ENCODE data around the gene TMEM145.

The TMEM145 gene

GRCh38 chr19:42350417-42350816 lies 37.3 kb downstream of the TMEM145 start:
- no peak overlapping the region for H3K4me3 ChIP-seq (ENCODE audit: low read depth, low read length)
- no peaks in the 10 kb centered on the region for H3K27me3 ChIP-seq (ENCODE audit: insufficient read depth, low read depth, severe bottlenecking)
- H3K9me3 ChIP-seq (ENCODE audit: severe bottlenecking) = no peaks in the 10 kb centered on the region
- TF ChIP-seq, protein P1, sequence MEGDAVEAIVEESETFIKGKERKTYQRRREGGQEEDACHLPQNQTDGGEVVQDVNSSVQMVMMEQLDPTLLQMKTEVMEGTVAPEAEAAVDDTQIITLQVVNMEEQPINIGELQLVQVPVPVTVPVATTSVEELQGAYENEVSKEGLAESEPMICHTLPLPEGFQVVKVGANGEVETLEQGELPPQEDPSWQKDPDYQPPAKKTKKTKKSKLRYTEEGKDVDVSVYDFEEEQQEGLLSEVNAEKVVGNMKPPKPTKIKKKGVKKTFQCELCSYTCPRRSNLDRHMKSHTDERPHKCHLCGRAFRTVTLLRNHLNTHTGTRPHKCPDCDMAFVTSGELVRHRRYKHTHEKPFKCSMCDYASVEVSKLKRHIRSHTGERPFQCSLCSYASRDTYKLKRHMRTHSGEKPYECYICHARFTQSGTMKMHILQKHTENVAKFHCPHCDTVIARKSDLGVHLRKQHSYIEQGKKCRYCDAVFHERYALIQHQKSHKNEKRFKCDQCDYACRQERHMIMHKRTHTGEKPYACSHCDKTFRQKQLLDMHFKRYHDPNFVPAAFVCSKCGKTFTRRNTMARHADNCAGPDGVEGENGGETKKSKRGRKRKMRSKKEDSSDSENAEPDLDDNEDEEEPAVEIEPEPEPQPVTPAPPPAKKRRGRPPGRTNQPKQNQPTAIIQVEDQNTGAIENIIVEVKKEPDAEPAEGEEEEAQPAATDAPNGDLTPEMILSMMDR (IDR thresholded peaks at IDR 0.05; ENCODE audit: low read depth, low read length) = no peak
- peaks cover 6% of the 10 kb centered on the region for H3K36me3 ChIP-seq
- DNase-seq = no peak
- no peak overlapping the region for H3K27ac ChIP-seq

- no peak overlapping the region for H3K27ac ChIP-seq
- DNase-seq = no peak
- H3K27me3 ChIP-seq (ENCODE audit: insufficient read depth, low read depth, severe bottlenecking) = no peaks in the 10 kb centered on the region
- no peak overlapping the region for H3K4me3 ChIP-seq (ENCODE audit: low read depth, low read length)
- TF ChIP-seq, protein P1 (IDR thresholded peaks at IDR 0.05; ENCODE audit: low read depth, low read length) = no peak
- H3K36me3 ChIP-seq = peaks cover 8% of the 10 kb centered on the region
- no peaks in the 10 kb centered on the region for H3K9me3 ChIP-seq (ENCODE audit: severe bottlenecking)
Measured at GRCh38 chr19:42351079-42351735, 38.1 kb downstream of the TMEM145 start.

DNA sequence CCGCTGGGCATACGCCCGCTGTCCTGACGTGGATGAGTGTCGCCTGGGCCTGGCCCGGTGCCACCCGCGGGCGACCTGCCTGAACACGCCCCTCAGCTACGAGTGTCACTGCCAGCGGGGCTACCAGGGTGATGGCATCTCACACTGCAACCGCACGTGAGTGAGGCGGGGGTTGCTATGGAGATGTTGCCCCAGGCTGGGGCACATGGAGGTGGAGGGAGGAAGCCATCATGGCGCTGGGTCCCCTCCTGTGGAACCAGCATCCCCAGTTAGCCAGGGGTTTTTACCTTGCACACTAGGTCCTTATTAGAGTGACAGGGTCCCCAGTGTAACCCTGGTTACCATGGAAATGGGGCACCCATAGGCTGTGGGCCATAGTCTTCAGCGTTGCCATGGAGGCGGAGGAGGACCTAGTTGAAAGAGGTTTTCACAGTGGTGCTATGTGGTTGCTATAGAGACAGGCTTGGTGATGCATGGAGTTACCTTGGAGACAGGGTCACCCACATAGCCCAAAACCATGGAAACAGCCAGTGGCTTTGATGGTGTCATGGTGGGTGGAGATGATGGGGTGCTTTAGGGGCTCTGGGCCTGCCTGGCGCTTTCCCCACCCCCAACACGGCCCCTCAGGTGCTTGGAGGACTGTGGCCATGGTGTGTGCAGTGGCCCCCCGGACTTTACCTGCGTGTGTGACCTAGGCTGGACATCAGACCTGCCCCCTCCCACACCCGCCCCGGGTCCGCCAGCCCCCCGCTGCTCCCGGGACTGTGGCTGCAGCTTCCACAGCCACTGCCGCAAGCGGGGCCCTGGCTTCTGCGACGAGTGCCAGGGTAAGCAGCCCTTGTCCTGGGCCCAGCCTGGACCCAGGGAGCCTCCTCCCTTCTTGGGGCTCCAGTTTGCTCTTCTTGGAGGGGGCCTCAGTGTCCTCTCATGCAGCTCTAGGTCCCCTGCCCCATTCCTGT lies 39.5 kb downstream of the TMEM145 start:
- no peaks in the 10 kb centered on the region for H3K27me3 ChIP-seq (ENCODE audit: insufficient read depth, low read depth, severe bottlenecking)
- DNase-seq = no peak
- no peak overlapping the region for H3K27ac ChIP-seq
- TF ChIP-seq, protein P1 (IDR thresholded peaks at IDR 0.05; ENCODE audit: low read depth, low read length) = no peak
- peaks cover 18% of the 10 kb centered on the region for H3K36me3 ChIP-seq
- H3K9me3 ChIP-seq (ENCODE audit: severe bottlenecking) = no peaks in the 10 kb centered on the region
- no peak overlapping the region for H3K4me3 ChIP-seq (ENCODE audit: low read depth, low read length)

DNA sequence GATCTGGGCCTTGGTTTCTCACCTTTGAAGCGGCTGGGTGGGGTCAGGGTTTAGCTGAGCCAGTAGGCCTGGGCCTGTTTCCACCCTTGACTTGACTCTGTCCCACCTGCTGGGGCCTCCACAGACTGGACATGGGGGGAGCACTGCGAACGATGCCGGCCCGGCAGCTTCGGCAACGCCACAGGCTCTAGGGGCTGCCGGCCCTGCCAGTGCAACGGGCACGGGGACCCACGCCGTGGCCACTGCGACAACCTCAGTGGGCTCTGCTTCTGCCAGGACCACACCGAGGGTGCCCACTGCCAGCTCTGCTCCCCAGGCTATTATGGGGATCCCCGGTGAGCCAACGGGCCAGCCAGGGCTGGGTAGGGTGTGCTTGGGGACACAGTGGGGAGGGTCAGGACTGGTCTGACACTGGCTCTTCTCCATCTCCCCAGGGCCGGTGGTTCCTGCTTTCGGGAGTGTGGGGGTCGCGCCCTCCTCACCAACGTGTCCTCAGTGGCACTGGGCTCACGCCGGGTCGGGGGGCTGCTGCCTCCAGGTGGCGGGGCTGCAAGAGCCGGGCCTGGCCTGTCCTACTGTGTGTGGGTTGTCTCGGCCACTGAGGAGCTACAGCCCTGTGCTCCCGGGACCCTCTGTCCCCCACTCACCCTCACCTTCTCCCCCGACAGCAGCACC lies 40.4 kb downstream of the TMEM145 start:
- Histone ChIP-seq H3K36me3 (peaks cover 24% of the 10 kb centered on the region), H3K27me3 (ENCODE audit: insufficient read depth, low read depth, severe bottlenecking) (no peaks in the 10 kb centered on the region), H3K9me3 (ENCODE audit: severe bottlenecking) (no peaks in the 10 kb centered on the region), H3K4me3 (ENCODE audit: low read depth, low read length) (no peak overlapping the region), H3K27ac (no peak overlapping the region)
- TF ChIP-seq, protein P1 (IDR thresholded peaks at IDR 0.05; ENCODE audit: low read depth, low read length) = no peak
- DNase-seq = no peak

DNA sequence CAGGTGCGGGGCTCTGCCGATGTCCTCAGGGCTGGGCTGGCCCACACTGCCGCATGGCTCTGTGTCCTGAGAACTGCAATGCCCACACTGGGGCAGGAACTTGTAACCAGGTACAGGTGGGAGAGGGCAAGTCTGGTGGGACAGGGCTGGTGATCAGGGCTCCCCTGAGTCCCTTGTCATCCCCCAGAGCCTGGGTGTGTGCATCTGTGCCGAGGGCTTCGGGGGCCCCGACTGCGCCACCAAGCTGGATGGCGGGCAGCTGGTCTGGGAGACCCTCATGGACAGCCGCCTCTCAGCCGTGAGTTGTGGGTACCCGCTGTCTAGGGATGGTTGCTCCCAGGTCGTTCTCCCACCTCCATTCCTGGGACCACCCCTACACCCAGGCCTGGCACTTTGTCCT lies 42.8 kb downstream of the TMEM145 start:
- H3K9me3 ChIP-seq (ENCODE audit: severe bottlenecking) = no peaks in the 10 kb centered on the region
- H3K36me3 ChIP-seq = peaks cover 26% of the 10 kb centered on the region
- no peak overlapping the region for H3K4me3 ChIP-seq (ENCODE audit: low read depth, low read length)
- TF ChIP-seq, protein P1 (IDR thresholded peaks at IDR 0.05; ENCODE audit: low read depth, low read length) = no peak
- H3K27ac ChIP-seq = no peak overlapping the region
- DNase-seq = no peak
- no peaks in the 10 kb centered on the region for H3K27me3 ChIP-seq (ENCODE audit: insufficient read depth, low read depth, severe bottlenecking)
